Breast epithelium (tissue), 4 donors: ENCODE measurements around the gene UBL7. TPM values are rescaled to one million over a fixed set of nuclear protein-coding genes. Genes with fewer than 3 reads are reported as not detected.

Source experiments
- DNase-seq, 2 donors: peaks; one replicate each; pipeline ENCODE4 v3.0.0-alpha.2; 2019; ENCODE audit warnings: low spot score in 2 of 2
- H3K27ac ChIP-seq, 2 donors: fragments of 200-600 bp; sonication (generic) in 1 of 2; one replicate each; pipeline ENCODE4 v1.5.1; 2016 to 2019; ENCODE audit warnings: mild to moderate bottlenecking in 1 of 2
- H3K27me3 ChIP-seq, 2 donors: fragments of 200-600 bp; sonication (generic) in 1 of 2; one replicate each; pipeline versions ENCODE4 v1.5.1 to v1.6.0; 2017 to 2019; ENCODE audit warnings: control low read depth in 1 of 2, mild to moderate bottlenecking in 1 of 2
- H3K36me3 ChIP-seq: fragments of 200-600 bp; one replicate; pipeline ENCODE4 v1.5.1; 2019
- H3K4me1 ChIP-seq, 2 donors: fragments of 200-600 bp; sonication (generic); one replicate each; pipeline ENCODE4 v1.5.1; 2016 to 2019; ENCODE audit warnings: control low read depth in 1 of 2
- H3K4me3 ChIP-seq, 3 donors: fragments of 200-600 bp; sonication (generic); 1 replicate in 2 of 3; 2 replicates in 1 of 3; pipeline ENCODE4 v1.5.1; 2016 to 2019; ENCODE audit warnings: mild to moderate bottlenecking in 3 of 3, moderate library complexity in 2 of 3
- H3K9me3 ChIP-seq, 2 donors: fragments of 200-600 bp; sonication (generic) in 1 of 2; one replicate each; pipeline ENCODE4 v1.5.1; 2016 to 2019; ENCODE audit warnings: control low read depth in 1 of 2
- CTCF ChIP-seq, 3 donors: fragments of 450-650 bp; IDR thresholded peaks; one replicate each; pipeline ENCODE4 v1.5.1; 2016 to 2017; ENCODE audit warnings: antibody characterized with exemption in 3 of 3, mild to moderate bottlenecking in 3 of 3, moderate library complexity in 3 of 3
- POLR2A ChIP-seq: fragments of 450-650 bp; IDR thresholded peaks from one replicate; pipeline ENCODE4 v1.6.1; 2016; ENCODE audit warnings: antibody characterized with exemption, mild to moderate bottlenecking, moderate library complexity
- POLR2AphosphoS5 ChIP-seq, 3 donors: sonication (generic); formaldehyde crosslinking; IDR thresholded peaks; one replicate each; pipeline ENCODE4 v1.6.1; 2017; ENCODE audit warnings: antibody characterized with exemption in 3 of 3
- intact Hi-C: fragments of 100-400 bp; cut with DNase I; formaldehyde crosslinking; loops from one replicate; pipeline ENCODE4 v1.15.1; 2023; ENCODE audit warnings: low total_unique reads
- total RNA-seq, 3 donors: library from RNA; depleted of rRNA; stranded (reverse); fragments of >200 nt; gene quantifications; one replicate each; pipeline ENCODE4 v1.1.0, GENCODE V29; 2016

UBL7 gene
- total RNA-seq, 3 donors from 2014 or later: 39.0 to 48.9 (median 44.5) TPM

- TF ChIP-seq POLR2A (no peak), CTCF (IDR thresholded peaks at IDR 0.05) (no peak), POLR2AphosphoS5 (IDR thresholded peaks at IDR 0.05) (no peak)
- no peak overlapping the region for H3K4me3 ChIP-seq
- peak in 1 of 2 donors; percentile 19 for DNase-seq
- no peak overlapping the region for H3K27ac ChIP-seq
- H3K9me3 ChIP-seq: no peaks in the 10 kb centered on the region
- peaks cover 11% of the 10 kb centered on the region for H3K36me3 ChIP-seq
- H3K4me1 ChIP-seq: no peaks in the 10 kb centered on the region
- intact Hi-C loops: no loop called here
- H3K27me3 ChIP-seq: no peaks in the 10 kb centered on the region
Observed at GRCh38 chr15:74443100-74443909, 17.7 kb downstream of the UBL7 start.

- intact Hi-C loops: no loop called here
- peaks cover 11% of the 10 kb centered on the region for H3K36me3 ChIP-seq
- no peaks in the 10 kb centered on the region for H3K27me3 ChIP-seq
- no peaks in the 10 kb centered on the region for H3K4me1 ChIP-seq
- H3K9me3 ChIP-seq: no peaks in the 10 kb centered on the region
- TF ChIP-seq CTCF (IDR thresholded peaks at IDR 0.05) (no peak), POLR2AphosphoS5 (IDR thresholded peaks at IDR 0.05) (no peak)
- H3K27ac ChIP-seq: no peak overlapping the region
- no peak for DNase-seq
- H3K4me3 ChIP-seq: no peak overlapping the region
Observed at GRCh38 chr15:74442604-74443003, 18.4 kb downstream of the UBL7 start.

DNA sequence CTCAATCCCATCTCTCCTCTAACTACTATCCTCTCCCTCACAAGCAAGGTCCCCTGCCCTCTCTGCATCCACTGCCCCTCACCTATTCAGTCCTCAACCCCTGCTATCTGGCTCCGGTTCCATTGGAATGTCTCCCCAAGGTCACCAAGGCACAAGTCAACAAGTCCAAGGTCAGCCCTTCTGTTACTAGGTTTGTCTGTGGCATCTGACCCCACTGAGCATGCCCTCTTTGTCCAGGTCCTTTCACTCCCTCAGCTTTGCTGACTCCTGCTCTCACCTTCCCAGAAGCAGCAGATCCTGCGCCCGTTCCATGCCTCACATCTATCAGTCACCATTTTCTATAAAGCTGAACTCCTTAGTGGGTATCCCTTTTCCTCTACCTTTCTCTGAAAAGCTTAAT is 18.9 kb downstream of the UBL7 start:
- TF ChIP-seq POLR2A (no peak), CTCF (IDR thresholded peaks at IDR 0.05) (no peak), POLR2AphosphoS5 (IDR thresholded peaks at IDR 0.05) (no peak)
- Histone ChIP-seq H3K9me3 (no peaks in the 10 kb centered on the region), H3K4me3 (no peak overlapping the region), H3K4me1 (no peaks in the 10 kb centered on the region), H3K27ac (no peak overlapping the region), H3K27me3 (no peaks in the 10 kb centered on the region), H3K36me3 (peaks cover 11% of the 10 kb centered on the region)
- no peak for DNase-seq
- intact Hi-C loops: no loop called here

DNA sequence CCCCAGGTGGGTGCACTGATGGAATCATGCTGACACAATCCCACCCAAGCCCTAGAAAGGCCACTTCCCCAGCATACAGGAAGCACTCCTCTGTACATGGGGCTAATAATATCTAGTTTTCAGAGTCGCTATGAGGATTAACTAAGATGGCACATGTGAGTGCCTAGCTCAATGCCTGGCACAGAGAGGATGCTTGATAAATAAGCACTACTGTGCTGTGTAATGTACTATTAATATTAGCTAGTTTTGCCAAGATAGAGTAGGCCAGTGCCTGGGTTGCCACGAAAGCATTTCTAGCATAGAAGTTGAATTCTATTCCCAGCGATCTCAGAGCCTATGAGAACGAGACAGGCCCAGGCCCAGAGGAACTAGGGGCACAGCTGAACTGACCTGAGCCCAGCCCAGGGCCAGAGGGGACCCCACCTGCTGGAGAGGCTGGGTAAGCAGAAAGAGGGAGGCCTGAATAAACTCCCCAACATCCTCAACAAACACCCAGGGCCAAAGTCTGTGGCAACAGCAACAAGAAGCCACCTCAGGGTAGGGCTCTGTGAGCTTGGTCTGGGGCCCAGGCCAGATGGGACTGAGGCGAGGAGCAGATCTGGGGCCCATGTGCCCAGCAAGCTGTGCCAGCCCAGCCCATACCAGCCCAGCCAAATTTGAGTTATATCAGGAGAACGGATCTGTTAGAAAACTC is 19.6 kb downstream of the UBL7 start:
- Histone ChIP-seq H3K4me1 (no peaks in the 10 kb centered on the region), H3K36me3 (peaks cover 7% of the 10 kb centered on the region), H3K27me3 (no peaks in the 10 kb centered on the region), H3K4me3 (no peak overlapping the region), H3K9me3 (no peaks in the 10 kb centered on the region), H3K27ac (no peak overlapping the region)
- no peak for TF ChIP-seq CTCF (IDR thresholded peaks at IDR 0.05)
- no peak for TF ChIP-seq POLR2A
- no peak for TF ChIP-seq POLR2AphosphoS5 (IDR thresholded peaks at IDR 0.05)
- no peak for DNase-seq
- intact Hi-C loops: no loop called here

DNA sequence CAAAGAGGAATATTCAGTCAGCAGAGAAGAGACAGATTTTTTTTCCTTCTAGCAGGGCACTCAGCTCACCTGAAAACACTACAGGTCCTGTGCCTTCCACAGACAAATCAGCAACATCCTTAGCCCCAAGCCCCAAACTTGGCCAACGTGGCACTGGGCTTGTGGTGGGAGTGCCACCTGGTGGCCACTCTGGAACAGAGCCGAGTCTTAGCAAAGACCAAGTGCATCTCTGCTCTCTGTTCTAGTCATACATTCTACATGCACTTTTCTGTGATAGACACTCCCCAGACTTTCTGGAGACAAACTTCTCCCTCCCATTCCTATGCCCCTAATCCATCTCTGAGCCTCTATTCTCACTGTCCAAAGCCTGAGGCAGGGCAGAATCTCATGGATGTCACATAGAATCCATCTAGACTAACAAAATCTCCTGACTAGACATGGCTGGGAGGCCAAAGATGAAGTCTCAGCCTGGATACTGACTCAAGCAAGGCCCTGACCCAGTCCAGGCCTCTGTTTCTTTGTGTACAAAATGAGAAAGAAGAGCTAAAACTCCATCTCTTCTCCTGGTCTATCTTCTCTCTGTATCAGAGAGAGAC is 22.1 kb downstream of the UBL7 start:
- Histone ChIP-seq H3K4me1 (no peaks in the 10 kb centered on the region), H3K9me3 (no peaks in the 10 kb centered on the region), H3K4me3 (no peak overlapping the region), H3K36me3 (no peaks in the 10 kb centered on the region), H3K27me3 (no peaks in the 10 kb centered on the region), H3K27ac (no peak overlapping the region)
- peak; percentile 69 to 76 for DNase-seq
- TF ChIP-seq CTCF (IDR thresholded peaks at IDR 0.05): peak; percentile 59 to 91 (median 81)
- peak in 1 of 3 donors; percentile 55 for TF ChIP-seq POLR2AphosphoS5 (IDR thresholded peaks at IDR 0.05)
- no peak for TF ChIP-seq POLR2A
- intact Hi-C loops: no loop called here
